Keratinocyte (primary cell): ENCODE data around the gene ZNF44. TPM values are rescaled to one million over a fixed set of nuclear protein-coding genes. Genes with fewer than 3 reads are reported as not detected.

Source experiments
- DNase-seq: peaks from one replicate; pipeline ENCODE4 v3.0.0-alpha.2; 2011; ENCODE audit warnings: low read depth, missing footprints, low spot score
- FAIRE-seq: peaks from 2 replicates; lab custom pipeline; 2011; peaks lifted over from hg19 to GRCh38; lab: Jason Lieb, UNC
- H2AFZ ChIP-seq: 2 replicates; pipeline ENCODE4 v1.6.0; 2012; ENCODE audit warnings: low read length, control low read depth, inconsistent platforms; ENCODE audit not compliant: control insufficient read depth
- H3K27ac ChIP-seq: 2 replicates; pipeline ENCODE4 v1.5.1; 2011; ENCODE audit warnings: low read length; ENCODE audit not compliant: control insufficient read depth, insufficient read depth
- H3K27me3 ChIP-seq: 3 replicates; pipeline ENCODE4 v1.6.0; 2011; ENCODE audit warnings: low read length; ENCODE audit not compliant: control insufficient read depth, insufficient read depth; ENCODE audit errors: extremely low read depth
- H3K36me3 ChIP-seq, 2 experiments: 2 replicates in 1 of 2; 3 replicates in 1 of 2; pipeline ENCODE4 v1.5.1; 2011; ENCODE audit warnings: low read length in 2 of 2, mild to moderate bottlenecking in 1 of 2; ENCODE audit not compliant: control insufficient read depth in 2 of 2, insufficient read depth in 2 of 2; ENCODE audit errors: extremely low read depth in 1 of 2
- H3K4me1 ChIP-seq: 3 replicates; pipeline ENCODE4 v1.5.1; 2011; ENCODE audit warnings: low read length; ENCODE audit not compliant: control insufficient read depth, insufficient read depth; ENCODE audit errors: extremely low read depth
- H3K4me2 ChIP-seq: 3 replicates; pipeline ENCODE4 v1.6.0; 2011; ENCODE audit warnings: low read depth, low read length; ENCODE audit not compliant: control insufficient read depth, insufficient read depth; ENCODE audit errors: extremely low read depth
- H3K4me3 ChIP-seq, 3 experiments: fragments of 200-600 bp in 1 of 3; sonication (generic) in 1 of 3; 2 replicates in 2 of 3; 3 replicates in 1 of 3; pipeline ENCODE4 v1.5.1; 2011 to 2016; ENCODE audit warnings: low read length in 3 of 3, mild to moderate bottlenecking in 3 of 3, control low read depth in 2 of 3, inconsistent platforms in 1 of 3, low read depth in 1 of 3, mixed read lengths in 1 of 3, mixed run types in 1 of 3, moderate library complexity in 1 of 3; ENCODE audit not compliant: control insufficient read depth in 2 of 3, insufficient read depth in 2 of 3; ENCODE audit errors: extremely low read depth in 1 of 3
- H3K79me2 ChIP-seq: 2 replicates; pipeline ENCODE4 v1.6.0; 2012; ENCODE audit warnings: low read length; ENCODE audit not compliant: control insufficient read depth, insufficient read depth
- H3K9ac ChIP-seq: 3 replicates; pipeline ENCODE4 v1.6.0; 2011; ENCODE audit warnings: low read length; ENCODE audit not compliant: control insufficient read depth, insufficient read depth; ENCODE audit errors: extremely low read depth
- H3K9me1 ChIP-seq: 3 replicates; pipeline ENCODE4 v1.6.0; 2011; ENCODE audit warnings: low read length; ENCODE audit not compliant: control insufficient read depth, insufficient read depth; ENCODE audit errors: extremely low read depth
- H3K9me3 ChIP-seq: 2 replicates; pipeline ENCODE4 v1.5.1; 2012; ENCODE audit warnings: low read depth, low read length; ENCODE audit not compliant: control insufficient read depth
- H4K20me1 ChIP-seq: 3 replicates; pipeline ENCODE4 v1.6.0; 2011; ENCODE audit warnings: low read length; ENCODE audit not compliant: control insufficient read depth, insufficient read depth; ENCODE audit errors: extremely low read depth
- EZH2 ChIP-seq: IDR thresholded peaks from one replicate; pipeline ENCODE4 v1.6.1; 2012; ENCODE audit warnings: inconsistent platforms, mild to moderate bottlenecking, low read length, moderate library complexity
- dilution Hi-C: fragments of 300-500 bp; cut with MboI; formaldehyde crosslinking; loops from one replicate; pipeline ENCODE4 v1.7.0; 2020; ENCODE audit warnings: low sequenced_read_pairs; ENCODE audit not compliant: extremely low pct_ligation_motif_present
- polyA plus RNA-seq, 5 experiments: library from polyadenylated mRNA; depleted of rRNA in 3 of 5; stranded (reverse) in 3 of 5; stranded (forward) in 1 of 5; unstranded in 1 of 5; fragments of >200 nt; gene quantifications; 1 replicate in 1 of 5; 2 replicates in 3 of 5; 3 replicates in 1 of 5; pipeline versions ENCODE4 v1.2.1 to v1.2.3, GENCODE V29; 2011 to 2012; ENCODE audit warnings: missing spikeins in 2 of 5, low read depth in 1 of 5, low replicate concordance in 1 of 5
- TF ChIP-seq, protein P1 (sequence below), 3 experiments: IDR thresholded peaks in 1 of 3; conservative IDR thresholded peaks in 1 of 3; optimal IDR thresholded peaks in 1 of 3; 2 replicates in 2 of 3; 3 replicates in 1 of 3; pipeline versions ENCODE3 to v1.5.1; 2011; ENCODE audit warnings: low read length in 3 of 3, mild to moderate bottlenecking in 3 of 3, moderate library complexity in 2 of 3, control low read depth in 1 of 3, inconsistent platforms in 1 of 3; ENCODE audit not compliant: insufficient read depth in 2 of 3; ENCODE audit errors: extremely low read depth in 1 of 3

Gene ZNF44
- polyA plus RNA-seq, 1 donor (not counting 4 experiments of a cell fraction or from before 2014, with no cell fraction given), result 5.2 TPM

DNA sequence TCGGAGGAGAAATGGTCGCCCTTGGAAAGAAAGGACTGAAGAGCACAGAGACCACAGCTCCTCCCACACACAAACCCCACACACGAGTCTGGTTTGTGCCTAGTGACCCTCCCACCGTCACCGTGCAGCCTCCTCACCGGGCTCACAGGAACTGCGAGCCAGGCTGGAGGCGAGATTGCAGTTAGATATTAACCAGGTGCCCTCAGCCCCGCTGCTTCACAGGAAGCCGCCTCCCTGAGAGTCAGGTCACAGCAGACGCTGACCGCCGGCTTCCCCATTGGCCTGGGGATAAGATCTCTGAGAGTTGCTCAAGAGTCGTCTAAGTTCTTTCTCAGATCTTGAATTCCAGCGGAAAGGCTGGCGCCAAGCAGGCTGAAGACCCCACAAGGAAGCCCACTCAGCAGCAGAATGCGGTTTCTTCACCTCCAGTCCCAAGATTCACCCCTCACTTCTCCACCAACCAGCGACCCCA is 870 bp downstream of the ZNF44 start:
- H3K36me3 ChIP-seq, result peaks cover 0 to 4% of the 10 kb centered on the region in 2 experiments
- H3K4me2 ChIP-seq, result peak overlapping the region; percentile 90
- H3K4me1 ChIP-seq, result peaks cover 17% of the 10 kb centered on the region
- TF ChIP-seq, protein P1, sequence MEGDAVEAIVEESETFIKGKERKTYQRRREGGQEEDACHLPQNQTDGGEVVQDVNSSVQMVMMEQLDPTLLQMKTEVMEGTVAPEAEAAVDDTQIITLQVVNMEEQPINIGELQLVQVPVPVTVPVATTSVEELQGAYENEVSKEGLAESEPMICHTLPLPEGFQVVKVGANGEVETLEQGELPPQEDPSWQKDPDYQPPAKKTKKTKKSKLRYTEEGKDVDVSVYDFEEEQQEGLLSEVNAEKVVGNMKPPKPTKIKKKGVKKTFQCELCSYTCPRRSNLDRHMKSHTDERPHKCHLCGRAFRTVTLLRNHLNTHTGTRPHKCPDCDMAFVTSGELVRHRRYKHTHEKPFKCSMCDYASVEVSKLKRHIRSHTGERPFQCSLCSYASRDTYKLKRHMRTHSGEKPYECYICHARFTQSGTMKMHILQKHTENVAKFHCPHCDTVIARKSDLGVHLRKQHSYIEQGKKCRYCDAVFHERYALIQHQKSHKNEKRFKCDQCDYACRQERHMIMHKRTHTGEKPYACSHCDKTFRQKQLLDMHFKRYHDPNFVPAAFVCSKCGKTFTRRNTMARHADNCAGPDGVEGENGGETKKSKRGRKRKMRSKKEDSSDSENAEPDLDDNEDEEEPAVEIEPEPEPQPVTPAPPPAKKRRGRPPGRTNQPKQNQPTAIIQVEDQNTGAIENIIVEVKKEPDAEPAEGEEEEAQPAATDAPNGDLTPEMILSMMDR (optimal IDR thresholded peaks at IDR 0.05 in 1 of 3, IDR thresholded peaks at IDR 0.05 in 1 of 3, conservative IDR thresholded peaks at IDR 0.05 in 1 of 3; ENCODE audit: extremely low read depth in 1 of 3, insufficient read depth in 2 of 3, low read length in 3 of 3), result no peak
- TF ChIP-seq EZH2, result no peak
- FAIRE-seq, result no peak
- peak overlapping the region; percentile 88 to 92 (median 91) for H3K4me3 ChIP-seq
- H3K9me3 ChIP-seq, result no peaks in the 10 kb centered on the region
- H4K20me1 ChIP-seq, result no peaks in the 10 kb centered on the region
- no peaks in the 10 kb centered on the region for H3K9me1 ChIP-seq
- peak overlapping the region; percentile 77 for H3K27ac ChIP-seq
- DNase-seq, result no peak
- H3K27me3 ChIP-seq, result no peaks in the 10 kb centered on the region
- peaks cover 35% of the 10 kb centered on the region for H3K79me2 ChIP-seq
- dilution Hi-C loops, result no loop called here
- H3K9ac ChIP-seq, result peak overlapping the region; percentile 91
- H2AFZ ChIP-seq, result peak overlapping the region; percentile 96

DNA sequence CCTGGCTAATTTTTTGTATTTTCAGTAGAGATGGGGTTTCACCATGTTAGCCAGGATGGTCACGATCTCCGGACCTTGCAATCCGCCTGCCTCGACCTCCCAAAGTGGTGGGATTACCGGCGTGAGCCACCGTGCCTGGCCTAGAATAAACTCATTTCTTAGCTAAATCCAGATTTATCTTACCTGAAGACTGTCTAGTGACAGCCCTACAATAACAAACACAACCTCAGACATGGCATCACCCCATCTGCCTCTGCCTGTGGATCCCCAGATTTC is 5.0 kb downstream of the ZNF44 start:
- no peak overlapping the region for H3K4me3 ChIP-seq
- peak overlapping the region; percentile 41 for H3K27ac ChIP-seq
- H3K36me3 ChIP-seq, result peaks cover 0 to 9% of the 10 kb centered on the region in 2 experiments
- H3K27me3 ChIP-seq, result no peaks in the 10 kb centered on the region
- H3K4me1 ChIP-seq, result peaks cover 19% of the 10 kb centered on the region
- peaks cover 2% of the 10 kb centered on the region for H3K9me3 ChIP-seq
- no peak overlapping the region for H2AFZ ChIP-seq
- peaks cover 59% of the 10 kb centered on the region for H3K79me2 ChIP-seq
- dilution Hi-C loops, result no loop called here
- FAIRE-seq, result no peak
- H3K9me1 ChIP-seq, result no peaks in the 10 kb centered on the region
- H3K4me2 ChIP-seq, result no peak overlapping the region
- no peaks in the 10 kb centered on the region for H4K20me1 ChIP-seq
- H3K9ac ChIP-seq, result no peak overlapping the region
- no peak for DNase-seq
- TF ChIP-seq, protein P1 (optimal IDR thresholded peaks at IDR 0.05 in 1 of 3, IDR thresholded peaks at IDR 0.05 in 1 of 3, conservative IDR thresholded peaks at IDR 0.05 in 1 of 3; ENCODE audit: extremely low read depth in 1 of 3, insufficient read depth in 2 of 3, low read length in 3 of 3), result no peak
- no peak for TF ChIP-seq EZH2
